Parathyroid adenoma (tissue), 2 donors: ENCODE data around the gene HECW1.

ENCODE experiments used
- H2AFZ ChIP-seq: fragments of 300-600 bp; sonication (generic); one replicate; pipeline ENCODE4 v1.7.0; 2017; ENCODE audit warnings: antibody characterized with exemption, mild to moderate bottlenecking
- H3K27ac ChIP-seq: fragments of 300-600 bp; sonication (generic); one replicate; pipeline ENCODE4 v1.7.0; 2017
- H3K27me3 ChIP-seq: fragments of 300-600 bp; sonication (generic); one replicate; pipeline ENCODE4 v1.7.0; 2017; ENCODE audit warnings: low read length; ENCODE audit not compliant: control insufficient read depth, insufficient read depth
- H3K36me3 ChIP-seq: fragments of 300-600 bp; sonication (generic); one replicate; pipeline ENCODE4 v1.7.0; 2017; ENCODE audit warnings: low read length; ENCODE audit not compliant: control insufficient read depth, insufficient read depth
- H3K4me1 ChIP-seq: fragments of 300-600 bp; sonication (generic); one replicate; pipeline ENCODE4 v1.7.0; 2017; ENCODE audit warnings: control low read depth
- H3K4me2 ChIP-seq: fragments of 300-600 bp; sonication (generic); one replicate; pipeline ENCODE4 v1.7.0; 2017; ENCODE audit warnings: low read length
- H3K4me3 ChIP-seq: fragments of 300-600 bp; sonication (generic); one replicate; pipeline ENCODE4 v1.7.0; 2017; ENCODE audit warnings: low read depth, low read length
- H3K79me2 ChIP-seq: fragments of 300-600 bp; sonication (generic); one replicate; pipeline ENCODE4 v1.7.0; 2017; ENCODE audit warnings: control low read depth
- H3K9ac ChIP-seq: fragments of 300-600 bp; sonication (generic); one replicate; pipeline ENCODE4 v1.7.0; 2017; ENCODE audit warnings: mild to moderate bottlenecking
- H3K9me3 ChIP-seq: fragments of 300-600 bp; sonication (generic); one replicate; pipeline ENCODE4 v1.7.0; 2017; ENCODE audit warnings: low read length; ENCODE audit not compliant: control insufficient read depth
- CTCF ChIP-seq: fragments of 300-600 bp; sonication (generic); IDR thresholded peaks from one replicate; pipeline ENCODE4 v1.7.0; 2017; ENCODE audit warnings: antibody characterized with exemption, mild to moderate bottlenecking
- donor health status: primary hyperparathyroidism.

HECW1 gene

GRCh38 chr7:43506460-43506859, 394.0 kb downstream of the HECW1 start:
- no peaks in the 10 kb centered on the region for H3K4me1 ChIP-seq
- no peak overlapping the region for H3K9ac ChIP-seq
- no peaks in the 10 kb centered on the region for H3K9me3 ChIP-seq
- H3K79me2 ChIP-seq: no peaks in the 10 kb centered on the region
- H3K4me3 ChIP-seq: no peak overlapping the region
- no peak overlapping the region for H3K27ac ChIP-seq
- no peaks in the 10 kb centered on the region for H3K27me3 ChIP-seq
- no peak overlapping the region for H2AFZ ChIP-seq
- TF ChIP-seq CTCF: no peak
- no peak overlapping the region for H3K4me2 ChIP-seq
- no peaks in the 10 kb centered on the region for H3K36me3 ChIP-seq

GRCh38 chr7:43508461-43508860, 396.0 kb downstream of the HECW1 start:
- no peak for TF ChIP-seq CTCF
- no peak overlapping the region for H3K4me3 ChIP-seq
- H3K4me1 ChIP-seq: no peaks in the 10 kb centered on the region
- H3K27me3 ChIP-seq: no peaks in the 10 kb centered on the region
- no peak overlapping the region for H3K27ac ChIP-seq
- H3K9ac ChIP-seq: no peak overlapping the region
- H3K79me2 ChIP-seq: no peaks in the 10 kb centered on the region
- no peak overlapping the region for H3K4me2 ChIP-seq
- no peaks in the 10 kb centered on the region for H3K9me3 ChIP-seq
- H2AFZ ChIP-seq: no peak overlapping the region
- H3K36me3 ChIP-seq: no peaks in the 10 kb centered on the region

- Histone ChIP-seq H3K27me3 (no peaks in the 10 kb centered on the region), H3K4me1 (no peaks in the 10 kb centered on the region), H3K79me2 (no peaks in the 10 kb centered on the region), H2AFZ (no peak overlapping the region), H3K9ac (no peak overlapping the region), H3K27ac (no peak overlapping the region), H3K4me3 (no peak overlapping the region), H3K36me3 (no peaks in the 10 kb centered on the region), H3K4me2 (no peak overlapping the region), H3K9me3 (no peaks in the 10 kb centered on the region)
- TF ChIP-seq CTCF: no peak
These were observed 397.5 kb downstream of the HECW1 start for GRCh38 chr7:43509906-43510305.

GRCh38 chr7:43511029-43511428, 398.6 kb downstream of the HECW1 start:
- H3K79me2 ChIP-seq: no peaks in the 10 kb centered on the region
- H3K27me3 ChIP-seq: no peaks in the 10 kb centered on the region
- no peaks in the 10 kb centered on the region for H3K4me1 ChIP-seq
- H2AFZ ChIP-seq: no peak overlapping the region
- no peaks in the 10 kb centered on the region for H3K36me3 ChIP-seq
- H3K9ac ChIP-seq: no peak overlapping the region
- H3K27ac ChIP-seq: no peak overlapping the region
- no peaks in the 10 kb centered on the region for H3K9me3 ChIP-seq
- no peak overlapping the region for H3K4me3 ChIP-seq
- no peak for TF ChIP-seq CTCF
- H3K4me2 ChIP-seq: no peak overlapping the region

- no peaks in the 10 kb centered on the region for H3K4me1 ChIP-seq
- H3K9ac ChIP-seq: no peak overlapping the region
- TF ChIP-seq CTCF: no peak
- H3K27me3 ChIP-seq: no peaks in the 10 kb centered on the region
- H3K9me3 ChIP-seq: no peaks in the 10 kb centered on the region
- H2AFZ ChIP-seq: no peak overlapping the region
- no peaks in the 10 kb centered on the region for H3K79me2 ChIP-seq
- H3K36me3 ChIP-seq: no peaks in the 10 kb centered on the region
- H3K4me2 ChIP-seq: no peak overlapping the region
- H3K4me3 ChIP-seq: no peak overlapping the region
- H3K27ac ChIP-seq: no peak overlapping the region
These were observed 399.5 kb downstream of the HECW1 start for GRCh38 chr7:43511769-43512515.
